DOHH2 (cell line): Measurements from ENCODE around the gene KCTD5.

ENCODE experiments used
- H3F3A ChIP-seq: fragments of 200-600 bp; sonication (generic), shearing (Covaris generic); 2 replicates; pipeline ENCODE4 v1.6.0; 2016; ENCODE audit warnings: antibody characterized with exemption, mild to moderate bottlenecking; ENCODE audit not compliant: control insufficient read depth, insufficient read depth
- H3K27ac ChIP-seq: fragments of 200-600 bp; sonication (generic); 2 replicates; pipeline ENCODE4 v1.5.1; 2014; ENCODE audit warnings: low read depth, mild to moderate bottlenecking, low read length, moderate library complexity
- H3K27me3 ChIP-seq: fragments of 200-600 bp; sonication (generic); 2 replicates; pipeline ENCODE4 v1.6.1; 2014; ENCODE audit warnings: mild to moderate bottlenecking, low read length, mixed read lengths; ENCODE audit not compliant: control insufficient read depth
- H3K36me3 ChIP-seq: fragments of 200-600 bp; sonication (generic); 2 replicates; pipeline ENCODE4 v1.6.1; 2014; ENCODE audit warnings: mild to moderate bottlenecking, low read length, moderate library complexity, mixed read lengths; ENCODE audit not compliant: control insufficient read depth
- H3K4me1 ChIP-seq: fragments of 200-600 bp; sonication (generic); 2 replicates; pipeline ENCODE4 v1.6.1; 2014; ENCODE audit warnings: mild to moderate bottlenecking, low read length, mixed read lengths; ENCODE audit not compliant: control insufficient read depth
- H3K4me2 ChIP-seq: fragments of 200-600 bp; sonication (generic); 2 replicates; pipeline ENCODE4 v1.6.0; 2014; ENCODE audit warnings: mild to moderate bottlenecking, low read length, moderate library complexity
- H3K4me3 ChIP-seq: fragments of 200-600 bp; sonication (generic); 2 replicates; pipeline ENCODE4 v1.5.1; 2014; ENCODE audit warnings: mild to moderate bottlenecking, low read length, mixed read lengths
- H3K79me2 ChIP-seq: fragments of 200-600 bp; sonication (generic); 2 replicates; pipeline ENCODE4 v1.6.1; 2014; ENCODE audit warnings: mild to moderate bottlenecking, low read length, mixed read lengths; ENCODE audit not compliant: control insufficient read depth
- H3K9me2 ChIP-seq: fragments of 200-600 bp; sonication (generic); replicated peaks from 2 replicates; pipeline ENCODE4 v1.6.1; 2014; ENCODE audit warnings: mild to moderate bottlenecking, low read length, mixed read lengths; ENCODE audit not compliant: control insufficient read depth
- H3K9me3 ChIP-seq: fragments of 200-600 bp; sonication (generic); 2 replicates; pipeline ENCODE4 v1.6.1; 2014; ENCODE audit warnings: antibody characterized with exemption, low read length, mixed read lengths; ENCODE audit not compliant: control insufficient read depth, insufficient read depth
- H4K20me1 ChIP-seq: fragments of 200-600 bp; sonication (generic); 2 replicates; pipeline ENCODE4 v1.6.0; 2014; ENCODE audit warnings: low read depth, mild to moderate bottlenecking, antibody characterized with exemption, low read length, moderate library complexity; ENCODE audit not compliant: control insufficient read depth, insufficient read depth
- EZH2phosphoT487 ChIP-seq: fragments of 200-600 bp; sonication (generic); IDR thresholded peaks from 2 replicates; pipeline ENCODE4 v1.6.1; 2017; ENCODE audit warnings: borderline replicate concordance, mild to moderate bottlenecking, antibody characterized with exemption, low read length, moderate library complexity, mixed read lengths
- TF ChIP-seq, protein P1 (sequence below): fragments of 200-600 bp; sonication (generic); IDR thresholded peaks from one replicate; pipeline ENCODE4 v1.5.1; 2014; ENCODE audit warnings: antibody characterized with exemption, mild to moderate bottlenecking, low read depth, low read length; ENCODE audit not compliant: poor library complexity, severe bottlenecking

KCTD5 gene

DNA sequence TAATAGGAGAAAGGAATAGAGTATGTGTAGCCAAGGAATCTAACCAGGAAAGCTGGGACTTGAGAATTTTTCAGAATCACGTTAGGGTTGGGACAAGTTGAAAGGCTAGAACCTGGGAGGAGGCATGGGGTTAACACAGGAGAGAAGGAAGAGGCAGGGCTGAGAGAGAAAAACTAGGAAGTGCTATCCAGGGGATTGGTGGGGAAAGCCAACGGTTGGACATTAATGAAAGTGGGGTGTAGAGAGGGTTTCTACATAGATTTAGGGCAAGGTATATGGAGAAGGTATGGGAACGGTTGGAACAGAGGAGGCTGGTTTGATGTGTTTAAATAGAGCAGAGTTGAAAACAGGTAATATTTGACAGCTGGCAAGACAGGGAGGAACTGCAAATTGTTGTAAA, 72.8 kb downstream of the KCTD5 start:
- Histone ChIP-seq H3K27ac (no peak overlapping the region), H3K4me1 (peaks cover 34% of the 10 kb centered on the region), H3F3A (peaks cover 12% of the 10 kb centered on the region; the same call in 1 of the 2 replicates), H3K79me2 (peaks cover 94% of the 10 kb centered on the region), H3K36me3 (peaks cover 82% of the 10 kb centered on the region), H3K9me2 (no peaks in the 10 kb centered on the region), H4K20me1 (peaks cover 42% of the 10 kb centered on the region), H3K4me3 (peak overlapping the region; percentile 98), H3K27me3 (no peaks in the 10 kb centered on the region), H3K9me3 (no peaks in the 10 kb centered on the region), H3K4me2 (peak overlapping the region; percentile 80)
- TF ChIP-seq, protein P1, sequence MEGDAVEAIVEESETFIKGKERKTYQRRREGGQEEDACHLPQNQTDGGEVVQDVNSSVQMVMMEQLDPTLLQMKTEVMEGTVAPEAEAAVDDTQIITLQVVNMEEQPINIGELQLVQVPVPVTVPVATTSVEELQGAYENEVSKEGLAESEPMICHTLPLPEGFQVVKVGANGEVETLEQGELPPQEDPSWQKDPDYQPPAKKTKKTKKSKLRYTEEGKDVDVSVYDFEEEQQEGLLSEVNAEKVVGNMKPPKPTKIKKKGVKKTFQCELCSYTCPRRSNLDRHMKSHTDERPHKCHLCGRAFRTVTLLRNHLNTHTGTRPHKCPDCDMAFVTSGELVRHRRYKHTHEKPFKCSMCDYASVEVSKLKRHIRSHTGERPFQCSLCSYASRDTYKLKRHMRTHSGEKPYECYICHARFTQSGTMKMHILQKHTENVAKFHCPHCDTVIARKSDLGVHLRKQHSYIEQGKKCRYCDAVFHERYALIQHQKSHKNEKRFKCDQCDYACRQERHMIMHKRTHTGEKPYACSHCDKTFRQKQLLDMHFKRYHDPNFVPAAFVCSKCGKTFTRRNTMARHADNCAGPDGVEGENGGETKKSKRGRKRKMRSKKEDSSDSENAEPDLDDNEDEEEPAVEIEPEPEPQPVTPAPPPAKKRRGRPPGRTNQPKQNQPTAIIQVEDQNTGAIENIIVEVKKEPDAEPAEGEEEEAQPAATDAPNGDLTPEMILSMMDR: no peak
- no peak for TF ChIP-seq EZH2phosphoT487

GRCh38 chr16:2756288-2757015, 74.1 kb downstream of the KCTD5 start:
- H4K20me1 ChIP-seq: peaks cover 42% of the 10 kb centered on the region

GRCh38 chr16:2757344-2757743, 75.0 kb downstream of the KCTD5 start:
- Histone ChIP-seq H3F3A (peaks cover 17% of the 10 kb centered on the region; the same call in 1 of the 2 replicates), H3K27ac (no peak overlapping the region), H3K4me2 (no peak overlapping the region), H3K4me3 (no peak overlapping the region), H3K27me3 (no peaks in the 10 kb centered on the region), H3K4me1 (peaks cover 22% of the 10 kb centered on the region), H3K79me2 (peaks cover 99% of the 10 kb centered on the region), H3K9me2 (no peaks in the 10 kb centered on the region), H3K36me3 (peaks cover 93% of the 10 kb centered on the region), H3K9me3 (no peaks in the 10 kb centered on the region), H4K20me1 (peaks cover 48% of the 10 kb centered on the region)
- no peak for TF ChIP-seq EZH2phosphoT487
- TF ChIP-seq, protein P1: no peak

More at GRCh38 chr16:2756288-2757015, 74.1 kb downstream of the KCTD5 start:
- no peak for TF ChIP-seq EZH2phosphoT487
- TF ChIP-seq, protein P1: no peak
- Histone ChIP-seq H3K27me3 (no peaks in the 10 kb centered on the region), H3K4me2 (no peak overlapping the region), H3K79me2 (peaks cover 94% of the 10 kb centered on the region), H3K4me1 (peaks cover 23% of the 10 kb centered on the region), H3K27ac (no peak overlapping the region), H3F3A (peaks cover 18% of the 10 kb centered on the region; the same call in 1 of the 2 replicates), H3K36me3 (peaks cover 90% of the 10 kb centered on the region), H3K9me2 (no peaks in the 10 kb centered on the region), H3K9me3 (no peaks in the 10 kb centered on the region), H3K4me3 (no peak overlapping the region)
